NCI-H2171 treated with DMSO at 0.1 percent for 48 hours (cell line): ENCODE measurements around the gene FOXF2.

ENCODE experiments used
- DNase-seq: peaks from one replicate; lab custom pipeline; 2025; lab: John Stamatoyannopoulos, UW

Gene FOXF2

DNA sequence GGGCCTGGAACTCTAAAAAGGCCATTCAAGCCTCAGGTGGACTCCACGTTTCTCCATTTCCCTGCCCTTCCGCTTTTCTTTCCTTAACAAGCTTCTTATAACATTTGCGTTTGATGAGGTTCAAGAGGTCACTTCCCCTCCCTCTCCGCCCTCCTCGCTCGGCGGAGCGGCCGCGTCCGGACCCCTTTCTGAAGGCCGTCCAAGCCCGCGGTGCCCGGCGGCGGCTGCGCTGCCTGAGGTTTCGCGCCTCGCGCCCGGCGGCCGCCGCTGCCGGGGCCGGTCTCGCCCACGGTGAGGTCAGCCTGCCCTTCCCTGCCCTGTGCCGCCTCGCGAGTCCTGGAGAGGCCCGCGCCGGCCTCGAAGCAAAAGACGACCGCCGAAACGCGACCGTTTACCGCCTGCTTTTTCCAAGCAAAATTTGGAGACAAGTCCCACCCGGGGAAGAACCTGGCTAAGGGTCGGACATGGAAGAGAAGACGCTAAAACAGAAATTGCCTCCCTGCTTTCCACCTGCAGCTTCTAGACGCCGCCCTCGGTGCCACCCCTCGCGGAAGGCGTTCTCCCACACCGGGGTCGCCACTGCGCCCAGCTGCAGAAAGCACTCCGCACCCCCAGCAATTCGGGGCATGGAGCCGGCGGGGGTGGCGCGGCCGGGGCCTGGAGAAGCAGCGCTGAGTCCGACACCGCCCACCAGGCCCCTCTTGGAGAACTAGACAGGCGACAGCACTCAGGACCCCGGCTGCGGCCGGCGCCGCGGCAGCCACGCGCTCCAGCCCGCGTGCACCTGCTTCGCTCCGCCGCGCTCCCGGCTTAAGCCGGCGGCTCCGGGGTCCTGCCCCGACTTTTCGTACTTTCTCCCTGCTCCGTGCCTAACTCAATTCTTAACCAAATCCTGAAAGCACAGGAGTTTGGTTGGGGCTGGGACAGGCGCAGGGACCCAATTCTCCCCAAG lies 11.0 kb upstream of the FOXF2 start:
- no peak for DNase-seq

DNA sequence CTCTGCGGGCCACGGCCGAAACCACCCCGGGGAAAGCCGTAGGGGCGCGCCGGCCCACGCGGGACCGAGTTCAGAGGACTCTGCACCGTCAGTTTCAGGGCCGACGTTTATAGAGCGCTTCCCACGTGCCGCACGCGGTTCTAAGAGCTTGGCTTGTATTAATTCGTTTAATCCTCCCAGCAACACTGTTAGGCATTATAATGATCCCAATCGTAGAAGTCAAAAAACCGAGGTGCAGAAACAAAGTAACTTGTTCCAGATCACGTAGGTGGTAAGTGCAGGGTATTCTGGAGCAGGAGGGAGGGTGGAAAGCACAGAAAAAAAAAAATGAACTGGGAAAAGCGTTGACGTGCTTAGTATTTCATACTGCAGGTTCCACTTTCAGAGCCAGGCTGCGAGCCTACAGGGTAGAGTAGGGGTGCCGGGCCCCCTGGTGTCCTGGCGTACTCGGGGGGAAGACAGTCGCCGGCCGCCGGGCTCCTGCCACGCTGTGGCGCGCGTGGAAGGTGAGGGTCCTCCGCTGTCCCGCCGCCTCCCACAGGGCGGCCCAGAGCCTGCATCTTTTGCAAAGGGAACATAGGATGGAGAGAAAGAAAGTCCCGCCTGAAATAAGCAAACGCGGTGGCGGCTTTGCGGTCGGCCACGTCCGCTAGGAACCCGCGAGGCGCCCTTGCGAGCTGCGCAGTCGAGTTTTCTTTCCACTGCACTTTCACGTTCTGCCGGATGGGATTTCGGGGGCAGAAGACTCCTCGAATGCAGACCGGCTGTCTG lies 10.2 kb upstream of the FOXF2 start:
- DNase-seq: no peak

GRCh38 chr6:1379788-1380147 lies 9.6 kb upstream of the FOXF2 start:
- no peak for DNase-seq

GRCh38 chr6:1380625-1381427 lies 8.6 kb upstream of the FOXF2 start:
- no peak for DNase-seq

GRCh38 chr6:1381481-1382330 lies 7.7 kb upstream of the FOXF2 start:
- peak; percentile 22 for DNase-seq

DNA sequence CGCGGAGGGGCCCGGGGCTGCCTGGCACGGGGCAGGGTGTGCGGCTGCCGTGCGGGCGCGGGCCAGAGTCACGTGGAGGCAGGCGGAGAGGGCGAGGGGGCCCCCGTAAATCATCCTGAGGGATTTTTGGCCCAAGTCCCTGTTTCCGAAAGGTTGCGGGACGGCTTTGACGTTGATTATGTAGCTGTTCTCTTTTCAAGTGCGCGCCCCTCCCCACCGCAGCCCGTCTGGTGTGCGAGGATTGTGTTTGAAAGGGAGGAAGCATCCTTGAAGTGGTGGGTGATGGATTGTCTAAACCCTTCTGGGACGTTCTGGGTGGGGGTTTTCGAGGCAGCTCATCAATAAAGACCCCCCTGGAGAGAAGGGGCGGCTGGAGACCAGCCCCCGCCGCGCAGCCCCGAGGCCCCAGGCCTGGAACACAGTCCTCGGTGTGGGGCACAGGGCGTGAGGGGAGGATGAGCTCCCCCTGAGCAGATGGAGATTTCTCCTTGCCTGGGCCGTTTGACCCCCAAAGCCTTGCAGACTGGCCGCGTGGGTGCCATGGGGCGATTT lies 7.0 kb upstream of the FOXF2 start:
- DNase-seq: no peak

DNA sequence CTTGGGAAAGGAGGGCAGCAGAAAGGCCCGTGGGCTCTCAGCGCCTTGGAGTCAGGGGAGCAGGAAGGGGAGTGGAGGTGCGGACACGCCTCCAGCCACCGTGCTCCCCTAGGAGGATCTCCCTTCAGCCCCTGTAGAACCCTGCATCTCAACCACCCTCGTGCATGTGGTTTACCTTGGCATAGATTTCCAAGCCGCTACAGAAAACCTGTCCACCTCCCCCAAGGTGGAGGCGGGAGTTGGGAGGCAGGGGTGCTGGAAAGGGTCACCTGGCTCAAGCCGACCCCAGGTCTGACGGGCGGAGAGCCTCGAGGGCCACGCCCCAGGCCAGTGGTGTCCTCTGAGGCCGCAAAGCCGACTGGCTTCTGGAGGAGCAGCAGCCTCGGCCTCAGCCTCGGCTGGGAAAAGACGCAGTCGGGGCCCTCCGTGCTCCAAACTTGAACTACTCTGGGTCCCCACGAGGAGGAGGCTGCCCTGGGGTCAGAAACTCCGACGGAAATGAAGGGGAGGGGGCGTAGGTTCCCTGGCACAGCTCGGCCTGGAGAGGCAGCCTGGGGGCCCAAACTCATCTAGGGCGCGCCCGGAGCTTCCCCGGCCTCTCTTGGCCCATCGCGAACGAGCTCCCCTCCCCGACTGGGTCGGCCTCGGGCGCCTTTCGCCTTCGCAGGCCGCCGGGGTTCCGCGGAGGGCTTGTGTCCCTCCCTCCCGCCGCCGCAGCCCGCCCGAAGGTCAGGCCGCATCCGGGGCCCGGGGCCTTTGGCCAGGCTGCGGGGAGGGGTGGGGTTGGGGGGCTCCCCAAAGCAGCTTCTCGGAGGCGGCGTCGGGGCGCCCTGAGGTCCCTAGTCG lies 6.3 kb upstream of the FOXF2 start:
- no peak for DNase-seq

DNA sequence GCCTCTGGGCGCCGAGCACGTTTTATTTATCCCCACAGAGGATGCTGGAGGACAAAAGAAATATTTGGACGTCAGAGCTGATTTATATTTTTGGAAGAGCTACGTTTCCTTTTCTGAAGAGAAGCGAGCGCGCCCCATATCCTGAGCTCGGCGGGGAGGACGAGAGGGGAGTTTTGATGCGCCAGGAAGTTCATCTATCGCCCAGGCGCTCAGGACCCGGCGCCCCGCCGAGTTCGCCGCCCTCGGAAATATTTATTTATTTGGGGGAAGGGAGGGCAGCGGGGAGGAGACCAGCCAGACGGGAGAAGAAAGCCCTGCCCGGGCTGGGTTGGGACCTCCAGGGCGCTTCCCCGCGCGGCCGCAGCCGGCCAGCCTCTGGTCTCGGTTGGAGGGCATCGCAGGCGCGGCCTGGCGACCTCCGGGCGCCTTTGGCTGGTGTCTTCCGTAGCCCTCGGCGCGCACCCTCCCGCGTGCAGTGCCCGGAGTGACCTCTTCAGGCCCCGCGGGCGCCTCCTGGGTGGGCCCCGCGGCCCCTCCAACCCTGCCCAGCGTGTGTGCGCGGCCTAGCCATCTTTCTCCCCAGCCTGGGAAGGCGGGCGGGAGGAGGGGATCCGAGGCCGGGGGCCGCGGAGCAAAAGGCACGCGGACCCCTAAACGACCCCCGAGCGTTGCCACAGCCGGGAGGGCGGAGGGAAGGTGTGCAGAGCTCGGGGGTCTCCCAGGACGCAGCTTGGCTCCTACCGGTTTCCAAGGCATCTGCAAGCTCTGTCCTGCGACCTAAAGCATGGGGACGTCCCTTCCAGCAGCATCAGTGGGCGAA lies 5.4 kb upstream of the FOXF2 start:
- no peak for DNase-seq

DNA sequence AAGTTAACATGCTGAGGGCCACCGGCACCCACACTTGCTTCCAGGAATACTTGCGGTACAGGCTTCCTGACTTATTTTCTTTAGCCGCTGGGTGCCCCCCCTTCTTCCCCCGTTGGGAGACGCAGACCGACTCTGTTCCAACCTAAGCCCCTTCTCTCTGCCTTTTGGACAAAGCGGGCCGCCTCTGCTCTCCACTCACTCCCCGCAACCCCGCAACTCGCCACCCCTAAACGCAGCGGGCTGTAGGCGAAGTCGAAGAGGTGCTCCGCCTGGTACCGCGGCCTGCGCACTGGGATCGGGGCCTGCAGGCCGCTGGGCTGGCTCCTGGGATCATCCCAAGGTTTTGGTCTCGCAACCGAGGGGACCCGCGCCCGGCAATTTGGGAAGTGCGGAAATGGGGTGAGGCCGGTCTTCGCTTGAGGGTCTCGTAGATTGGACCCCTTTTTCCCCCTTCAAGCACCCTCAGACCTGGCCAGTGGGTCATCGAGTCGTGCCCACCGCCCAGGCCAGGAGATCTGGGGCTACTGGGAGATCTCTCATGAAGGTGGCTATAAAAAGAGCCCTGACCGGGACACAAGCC lies 4.7 kb upstream of the FOXF2 start:
- DNase-seq: no peak

GRCh38 chr6:1385129-1386037 lies 4.0 kb upstream of the FOXF2 start:
- DNase-seq: no peak

DNA sequence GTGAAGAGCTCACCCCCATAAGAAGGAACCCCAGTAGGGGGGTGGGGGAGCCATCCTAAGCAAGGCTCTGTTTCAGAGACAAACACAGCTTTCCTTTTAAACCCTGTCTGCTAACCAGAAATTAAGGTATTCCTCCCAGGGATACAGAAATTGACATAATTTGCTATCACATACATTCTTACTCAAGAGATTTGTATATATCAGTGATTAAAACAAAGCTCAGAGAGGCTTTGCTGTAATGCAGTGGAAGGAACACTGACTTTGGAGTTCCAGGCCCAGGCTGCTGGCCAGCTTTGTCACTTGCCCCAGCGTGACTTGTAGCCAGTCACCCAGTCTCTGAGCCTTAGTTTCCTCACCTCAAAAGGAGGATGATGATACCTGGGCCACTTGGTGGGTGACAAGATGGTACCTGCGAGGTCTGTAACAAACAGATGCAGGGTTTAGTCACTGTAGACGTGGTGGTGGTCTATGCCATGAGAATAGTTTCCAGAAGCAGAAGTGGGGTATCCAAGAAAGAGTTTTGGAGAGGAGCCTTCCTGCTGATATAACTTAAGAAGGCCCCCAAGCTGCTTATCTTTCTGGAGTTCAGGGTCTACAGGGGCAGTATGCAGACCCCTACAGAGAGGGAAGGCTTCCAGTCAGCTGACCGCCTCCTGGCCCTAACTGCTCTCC lies 3.2 kb upstream of the FOXF2 start:
- no peak for DNase-seq

GRCh38 chr6:1387538-1387875 lies 1.9 kb upstream of the FOXF2 start:
- DNase-seq: no peak

DNA sequence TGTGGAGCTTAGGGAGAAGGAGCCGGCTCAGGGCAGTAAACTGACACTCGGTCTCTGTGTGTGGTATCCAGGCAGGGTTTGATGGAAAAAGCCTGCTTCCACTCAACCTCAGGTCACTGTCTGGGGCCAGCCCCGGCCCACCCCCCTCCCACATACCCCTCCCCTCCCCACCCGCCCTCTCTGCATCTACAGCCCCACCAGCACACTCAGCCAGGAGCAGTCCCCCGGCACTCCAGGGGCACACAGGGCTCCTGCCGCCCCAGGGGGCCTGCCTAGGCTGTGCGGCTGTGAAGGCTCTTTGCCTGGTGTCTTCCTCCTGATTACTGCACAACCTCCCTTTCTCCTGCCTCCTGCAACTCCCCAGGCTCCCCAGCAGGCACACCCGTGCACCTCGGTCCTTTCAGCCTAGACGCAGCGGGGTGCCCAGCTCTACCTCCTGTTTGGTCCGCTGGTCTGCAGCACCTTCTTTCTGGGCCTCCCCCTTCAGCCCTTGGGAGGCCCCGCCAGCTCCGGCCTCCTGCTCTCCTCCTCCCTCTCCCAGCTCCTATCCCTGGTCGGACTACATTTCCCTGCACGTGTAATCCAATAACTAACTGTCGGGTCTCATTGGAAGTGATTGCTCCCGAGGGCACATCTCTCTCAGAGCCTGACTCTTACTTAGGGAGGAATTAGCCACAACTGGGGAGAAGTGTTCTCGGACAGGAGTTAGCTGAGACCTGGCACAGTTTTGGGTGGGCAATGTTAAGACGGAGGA lies 1.3 kb upstream of the FOXF2 start:
- DNase-seq: peak; percentile 8

DNA sequence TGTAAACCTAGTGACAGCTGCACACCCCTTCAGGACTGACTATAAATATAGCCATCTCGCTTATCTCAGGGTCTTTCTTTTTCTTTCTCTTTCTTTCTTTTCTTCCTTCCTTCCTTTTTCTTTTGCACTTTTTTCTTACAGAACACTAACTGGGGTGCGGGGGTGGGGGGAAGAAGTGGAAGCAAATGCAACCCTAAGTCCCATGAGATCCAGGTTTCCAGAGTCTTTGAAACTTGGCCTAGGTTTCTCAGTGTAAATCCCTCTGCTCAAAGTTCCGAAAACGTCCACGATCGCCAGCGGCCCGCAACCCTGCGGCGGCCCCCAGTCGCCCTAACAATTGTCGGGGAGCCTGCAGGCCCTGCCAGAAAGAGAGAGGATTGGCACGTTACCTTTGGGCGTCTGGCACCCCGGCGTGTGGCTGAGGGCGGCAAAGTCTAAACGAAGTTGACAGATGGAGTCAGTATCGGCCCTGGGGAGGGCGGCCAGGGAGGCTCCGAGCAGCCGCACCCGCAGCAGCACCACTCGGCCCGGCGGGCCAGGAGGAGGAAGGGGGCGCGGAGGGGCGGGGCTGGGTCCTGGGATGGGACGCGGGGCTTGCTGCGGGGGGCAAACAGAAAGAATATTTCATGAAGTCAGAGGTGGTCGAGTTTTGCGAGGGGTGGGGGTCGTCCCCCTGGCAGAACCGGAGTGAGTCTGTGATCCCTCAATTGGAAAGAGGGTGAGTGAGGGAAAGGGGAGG lies 577 bp upstream of the FOXF2 start:
- DNase-seq: no peak

DNA sequence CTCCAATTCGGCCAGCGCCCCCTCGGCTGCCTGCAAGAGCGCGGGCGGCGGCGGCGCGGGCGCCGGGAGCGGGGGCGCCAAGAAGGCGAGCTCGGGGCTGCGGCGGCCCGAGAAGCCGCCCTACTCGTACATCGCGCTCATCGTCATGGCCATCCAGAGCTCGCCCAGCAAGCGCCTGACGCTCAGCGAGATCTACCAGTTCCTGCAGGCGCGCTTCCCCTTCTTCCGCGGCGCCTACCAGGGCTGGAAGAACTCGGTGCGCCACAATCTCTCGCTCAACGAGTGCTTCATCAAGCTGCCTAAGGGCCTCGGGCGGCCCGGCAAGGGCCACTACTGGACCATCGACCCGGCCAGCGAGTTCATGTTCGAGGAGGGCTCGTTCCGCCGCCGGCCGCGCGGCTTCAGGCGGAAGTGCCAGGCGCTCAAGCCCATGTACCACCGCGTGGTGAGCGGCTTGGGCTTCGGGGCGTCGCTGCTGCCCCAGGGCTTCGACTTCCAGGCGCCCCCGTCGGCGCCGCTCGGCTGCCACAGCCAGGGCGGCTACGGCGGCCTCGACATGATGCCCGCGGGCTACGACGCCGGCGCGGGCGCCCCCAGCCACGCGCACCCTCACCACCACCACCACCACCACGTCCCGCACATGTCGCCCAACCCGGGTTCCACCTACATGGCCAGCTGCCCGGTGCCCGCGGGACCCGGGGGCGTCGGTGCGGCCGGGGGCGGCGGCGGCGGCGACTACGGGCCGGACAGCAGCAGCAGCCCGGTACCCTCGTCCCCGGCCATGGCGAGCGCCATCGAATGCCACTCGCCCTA lies 963 bp downstream of the FOXF2 start:
- peak; percentile 33 for DNase-seq
